Esophagus muscularis mucosa (tissue), 4 donors: ENCODE data around the gene NRXN3.

ENCODE experiments used
- EP300 ChIP-seq: sonication (generic); formaldehyde crosslinking; IDR thresholded peaks from one replicate; pipeline ENCODE4 v1.6.1; 2017; ENCODE audit warnings: antibody characterized with exemption
- POLR2AphosphoS5 ChIP-seq, 2 donors: sonication (generic); formaldehyde crosslinking; IDR thresholded peaks; one replicate each; pipeline ENCODE4 v1.6.1; 2017; ENCODE audit warnings: antibody characterized with exemption in 2 of 2
- TF ChIP-seq, protein P1 (sequence below), 3 experiments: fragments of 200-600 bp in 2 of 3; fragments of 450-650 bp in 1 of 3; sonication (generic) in 2 of 3; IDR thresholded peaks; one replicate each; pipeline ENCODE4 v1.5.1; 2017 to 2019; ENCODE audit warnings: antibody characterized with exemption in 3 of 3, mild to moderate bottlenecking in 2 of 3, moderate library complexity in 1 of 3

GRCh38 chr14:79614448-79614847 is 1444.3 kb downstream of the NRXN3 start:
- TF ChIP-seq, protein P1, sequence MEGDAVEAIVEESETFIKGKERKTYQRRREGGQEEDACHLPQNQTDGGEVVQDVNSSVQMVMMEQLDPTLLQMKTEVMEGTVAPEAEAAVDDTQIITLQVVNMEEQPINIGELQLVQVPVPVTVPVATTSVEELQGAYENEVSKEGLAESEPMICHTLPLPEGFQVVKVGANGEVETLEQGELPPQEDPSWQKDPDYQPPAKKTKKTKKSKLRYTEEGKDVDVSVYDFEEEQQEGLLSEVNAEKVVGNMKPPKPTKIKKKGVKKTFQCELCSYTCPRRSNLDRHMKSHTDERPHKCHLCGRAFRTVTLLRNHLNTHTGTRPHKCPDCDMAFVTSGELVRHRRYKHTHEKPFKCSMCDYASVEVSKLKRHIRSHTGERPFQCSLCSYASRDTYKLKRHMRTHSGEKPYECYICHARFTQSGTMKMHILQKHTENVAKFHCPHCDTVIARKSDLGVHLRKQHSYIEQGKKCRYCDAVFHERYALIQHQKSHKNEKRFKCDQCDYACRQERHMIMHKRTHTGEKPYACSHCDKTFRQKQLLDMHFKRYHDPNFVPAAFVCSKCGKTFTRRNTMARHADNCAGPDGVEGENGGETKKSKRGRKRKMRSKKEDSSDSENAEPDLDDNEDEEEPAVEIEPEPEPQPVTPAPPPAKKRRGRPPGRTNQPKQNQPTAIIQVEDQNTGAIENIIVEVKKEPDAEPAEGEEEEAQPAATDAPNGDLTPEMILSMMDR (IDR thresholded peaks at IDR 0.05): no peak
- TF ChIP-seq POLR2AphosphoS5 (IDR thresholded peaks at IDR 0.05) (no peak), EP300 (no peak)
